Body of pancreas (tissue), 4 donors: ENCODE data around the gene EBF3.

ENCODE experiments used
- POLR2A ChIP-seq, 3 donors: fragments of 450-650 bp; IDR thresholded peaks; one replicate each; pipeline ENCODE4 v1.6.1; 2016; ENCODE audit warnings: antibody characterized with exemption in 3 of 3, mild to moderate bottlenecking in 2 of 3
- TF ChIP-seq, protein P1 (sequence below), 7 experiments: fragments of 450-650 bp in 4 of 7; fragments of 200-600 bp in 3 of 7; sonication (generic) in 3 of 7; IDR thresholded peaks; one replicate each; pipeline ENCODE4 v1.5.1; 2016 to 2019; ENCODE audit warnings: antibody characterized with exemption in 7 of 7

GRCh38 chr10:129950676-129951075 is 13.4 kb downstream of the EBF3 start:
- TF ChIP-seq, protein P1, sequence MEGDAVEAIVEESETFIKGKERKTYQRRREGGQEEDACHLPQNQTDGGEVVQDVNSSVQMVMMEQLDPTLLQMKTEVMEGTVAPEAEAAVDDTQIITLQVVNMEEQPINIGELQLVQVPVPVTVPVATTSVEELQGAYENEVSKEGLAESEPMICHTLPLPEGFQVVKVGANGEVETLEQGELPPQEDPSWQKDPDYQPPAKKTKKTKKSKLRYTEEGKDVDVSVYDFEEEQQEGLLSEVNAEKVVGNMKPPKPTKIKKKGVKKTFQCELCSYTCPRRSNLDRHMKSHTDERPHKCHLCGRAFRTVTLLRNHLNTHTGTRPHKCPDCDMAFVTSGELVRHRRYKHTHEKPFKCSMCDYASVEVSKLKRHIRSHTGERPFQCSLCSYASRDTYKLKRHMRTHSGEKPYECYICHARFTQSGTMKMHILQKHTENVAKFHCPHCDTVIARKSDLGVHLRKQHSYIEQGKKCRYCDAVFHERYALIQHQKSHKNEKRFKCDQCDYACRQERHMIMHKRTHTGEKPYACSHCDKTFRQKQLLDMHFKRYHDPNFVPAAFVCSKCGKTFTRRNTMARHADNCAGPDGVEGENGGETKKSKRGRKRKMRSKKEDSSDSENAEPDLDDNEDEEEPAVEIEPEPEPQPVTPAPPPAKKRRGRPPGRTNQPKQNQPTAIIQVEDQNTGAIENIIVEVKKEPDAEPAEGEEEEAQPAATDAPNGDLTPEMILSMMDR (IDR thresholded peaks at IDR 0.05), result no peak
- no peak for TF ChIP-seq POLR2A (IDR thresholded peaks at IDR 0.05)
